Measurements from ENCODE around the gene SLC16A12.

GRCh38 chr10:89450901-89451300 lies 84.5 kb downstream of the SLC16A12 start:
- TF ChIP-seq IRF1 (CRISPR knock-in tag; IDR thresholded peaks at IDR 0.05) (no peak), CTCF (IDR thresholded peaks at IDR 0.05) (no peak), E2F5 (CRISPR knock-in tag; IDR thresholded peaks at IDR 0.05) (no peak), SMAD4 (CRISPR knock-in tag; IDR thresholded peaks at IDR 0.05) (no peak), NR1H2 (CRISPR knock-in tag; IDR thresholded peaks at IDR 0.05) (no peak), NR3C1 (CRISPR knock-in tag; conservative IDR thresholded peaks at IDR 0.05; ENCODE audit: low read depth) (no peak), HMGXB4 (CRISPR knock-in tag; IDR thresholded peaks at IDR 0.05) (no peak), ZBTB21 (CRISPR knock-in tag; IDR thresholded peaks at IDR 0.05; ENCODE audit: borderline replicate concordance) (no peak), NFYB (CRISPR knock-in tag; conservative IDR thresholded peaks at IDR 0.05; ENCODE audit: low read depth) (no peak), FOXP1 (CRISPR knock-in tag; IDR thresholded peaks at IDR 0.05; ENCODE audit: borderline replicate concordance) (no peak)
